A673 (cell line): ENCODE measurements around the gene HMG20A. TPM values are rescaled to one million over a fixed set of nuclear protein-coding genes. Genes with fewer than 3 reads are reported as not detected.

ENCODE experiments used
- BruUV-seq: library from RNA; stranded (reverse); fragments of 400-500 nt; replicated peaks from 2 replicates; lab custom pipeline; 2021; lab: Mats Ljungman, UMichigan
- CTCF ChIA-PET: fragments of 300-600 bp; sonication (Branson Sonifier 250); formaldehyde crosslinking; loops from one replicate; lab custom pipeline; 2022; ENCODE audit warnings: antibody characterized with exemption; lab: Charles Lee
- POLR2A ChIA-PET: fragments of 300-600 bp; sonication (Branson Sonifier 250); formaldehyde crosslinking; loops from one replicate; lab custom pipeline; 2022; ENCODE audit warnings: antibody characterized with exemption; ENCODE audit not compliant: low non-redundant PET; lab: Charles Lee
- DNase-seq: peaks from one replicate; pipeline ENCODE4 v3.0.0-alpha.2; 2015; ENCODE audit warnings: low spot score
- H3K27ac ChIP-seq: fragments of 200-600 bp; sonication (generic); 2 replicates; pipeline ENCODE4 v1.5.1; 2016; ENCODE audit warnings: mixed run types, low read depth, mild to moderate bottlenecking, mixed read lengths, antibody characterized with exemption, low read length; ENCODE audit not compliant: poor library complexity, severe bottlenecking
- H3K27me3 ChIP-seq: fragments of 200-600 bp; sonication (generic); replicated peaks from 2 replicates; pipeline ENCODE4 v1.6.1; 2017; ENCODE audit warnings: mixed run types, low read depth, mild to moderate bottlenecking, mixed read lengths, antibody characterized with exemption, low read length; ENCODE audit not compliant: insufficient read depth, poor library complexity
- H3K36me3 ChIP-seq: fragments of 200-600 bp; sonication (generic); 2 replicates; pipeline ENCODE4 v1.6.1; 2016; ENCODE audit warnings: mixed run types, mild to moderate bottlenecking, mixed read lengths, antibody characterized with exemption, low read length; ENCODE audit not compliant: insufficient read depth, poor library complexity, severe bottlenecking
- H3K4me1 ChIP-seq: fragments of 200-600 bp; sonication (generic); 2 replicates; pipeline ENCODE4 v1.6.1; 2017; ENCODE audit warnings: mixed run types, mild to moderate bottlenecking, mixed read lengths, antibody characterized with exemption, low read length; ENCODE audit not compliant: insufficient read depth, poor library complexity, severe bottlenecking
- H3K4me3 ChIP-seq: fragments of 200-600 bp; sonication (generic); 2 replicates; pipeline ENCODE4 v1.5.1; 2016; ENCODE audit warnings: low read depth, mixed run types, mild to moderate bottlenecking, mixed read lengths, low read length; ENCODE audit not compliant: poor library complexity, severe bottlenecking
- H3K9me3 ChIP-seq: fragments of 200-600 bp; sonication (generic); 2 replicates; pipeline ENCODE4 v1.6.1; 2016; ENCODE audit warnings: mixed run types, low read depth, mild to moderate bottlenecking, mixed read lengths, antibody characterized with exemption, low read length; ENCODE audit not compliant: poor library complexity, severe bottlenecking
- CTCF ChIP-seq: fragments of 300-800, 200-600 bp; sonication (generic); conservative IDR thresholded peaks from 2 replicates; pipeline ENCODE4 v1.5.1; 2017; ENCODE audit warnings: low read depth, mild to moderate bottlenecking, antibody characterized with exemption, low read length, moderate library complexity, mixed read lengths
- EZH2 ChIP-seq: fragments of 200-600 bp; sonication (generic); IDR thresholded peaks from 2 replicates; pipeline ENCODE4 v1.6.1; 2017; ENCODE audit warnings: borderline replicate concordance, low read depth, mild to moderate bottlenecking, mixed read lengths, antibody characterized with exemption, low read length; ENCODE audit not compliant: poor library complexity, severe bottlenecking
- intact Hi-C: fragments of 100-400 bp; cut with micrococcal nuclease; formaldehyde crosslinking; loops from one replicate; pipeline ENCODE4 v1.10.0; 2022; ENCODE audit not compliant: unreplicated experiment
- total RNA-seq: library from RNA; stranded (reverse); gene quantifications from 2 replicates; pipeline ENCODE4 v1.2.3, GENCODE V29; 2021

Gene HMG20A
- total RNA-seq, 1 experiment from 2014 or later, result 43.2 TPM

DNA sequence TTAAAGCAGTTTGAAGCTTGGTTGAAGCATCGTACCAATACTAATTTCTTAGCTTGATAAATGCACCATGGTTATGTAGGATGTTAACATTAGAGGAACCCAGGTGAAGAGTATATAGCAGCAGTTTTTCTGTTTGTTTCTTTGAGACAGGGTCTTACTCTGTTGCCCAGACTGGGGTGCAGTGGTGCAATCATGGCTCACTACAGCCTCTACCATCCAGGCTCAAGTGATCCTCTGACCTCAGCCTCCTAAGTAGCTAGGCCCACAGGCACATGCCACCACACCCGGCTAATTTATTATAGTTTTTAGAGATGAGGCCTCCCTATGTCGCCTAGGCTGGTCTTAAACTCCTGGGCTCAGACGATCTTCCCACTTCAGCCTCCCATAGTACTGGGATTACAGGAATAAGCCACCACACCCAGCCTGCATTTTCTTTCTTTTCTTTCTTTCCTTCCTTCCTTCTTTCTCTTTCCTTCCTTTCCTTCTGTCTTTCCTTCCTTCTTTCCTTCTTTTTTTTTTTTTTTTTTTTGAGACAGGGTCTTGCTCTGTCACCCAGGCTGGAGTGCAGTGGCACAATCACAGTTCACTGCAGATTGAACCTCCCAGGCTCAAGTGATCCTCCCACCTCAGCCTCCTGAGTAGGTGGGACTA lies 6.9 kb upstream of the HMG20A start:
- ChIA-PET POLR2A (no interaction called here), CTCF (no interaction called here)
- DNase-seq, result no peak
- BruUV-seq, result no TSS peak
- no peak for TF ChIP-seq CTCF
- no peak for TF ChIP-seq EZH2
- H3K27ac ChIP-seq, result no peak overlapping the region
- no peaks in the 10 kb centered on the region for H3K27me3 ChIP-seq
- H3K36me3 ChIP-seq, result no peaks in the 10 kb centered on the region
- no peaks in the 10 kb centered on the region for H3K9me3 ChIP-seq
- intact Hi-C loops, result no loop called here
- peaks cover 48% of the 10 kb centered on the region for H3K4me1 ChIP-seq
- H3K4me3 ChIP-seq, result no peak overlapping the region

DNA sequence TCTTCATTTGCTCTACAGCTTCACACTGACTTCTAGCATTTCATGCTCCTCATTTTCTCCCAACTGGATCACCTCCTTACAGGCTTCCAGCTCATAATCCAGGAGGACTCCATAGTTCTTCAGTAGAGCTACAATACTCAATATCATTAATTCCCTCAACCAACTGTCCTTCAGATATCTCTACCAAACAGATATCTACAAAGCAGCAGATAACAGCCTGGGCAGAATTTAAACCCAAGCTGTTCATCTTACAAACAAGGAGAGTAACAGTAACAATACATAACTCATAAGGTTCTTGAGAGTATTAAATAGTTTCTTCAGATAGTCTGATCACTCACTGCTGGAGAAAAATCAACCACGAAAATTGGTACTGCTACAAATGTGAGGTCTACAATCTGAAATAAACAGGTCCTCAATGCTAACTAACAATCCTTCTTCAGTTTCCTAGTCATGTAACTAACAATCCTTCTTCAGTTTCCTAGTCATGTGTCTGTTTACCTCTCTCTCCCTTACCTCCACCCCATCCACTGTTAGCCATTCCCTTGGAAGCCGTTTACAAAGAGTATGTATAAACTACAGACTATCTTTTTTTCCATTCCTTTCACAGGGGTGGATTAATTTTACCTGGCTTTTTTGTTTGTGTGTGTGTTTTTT lies 5.8 kb upstream of the HMG20A start:
- ChIA-PET CTCF (no interaction called here), POLR2A (no interaction called here)
- intact Hi-C loops, result no loop called here
- H3K36me3 ChIP-seq, result no peaks in the 10 kb centered on the region
- H3K9me3 ChIP-seq, result no peaks in the 10 kb centered on the region
- no peak for DNase-seq
- H3K4me3 ChIP-seq, result no peak overlapping the region
- TF ChIP-seq EZH2 (no peak), CTCF (no peak)
- no peaks in the 10 kb centered on the region for H3K27me3 ChIP-seq
- H3K27ac ChIP-seq, result no peak overlapping the region
- BruUV-seq, result no TSS peak
- H3K4me1 ChIP-seq, result peaks cover 48% of the 10 kb centered on the region

DNA sequence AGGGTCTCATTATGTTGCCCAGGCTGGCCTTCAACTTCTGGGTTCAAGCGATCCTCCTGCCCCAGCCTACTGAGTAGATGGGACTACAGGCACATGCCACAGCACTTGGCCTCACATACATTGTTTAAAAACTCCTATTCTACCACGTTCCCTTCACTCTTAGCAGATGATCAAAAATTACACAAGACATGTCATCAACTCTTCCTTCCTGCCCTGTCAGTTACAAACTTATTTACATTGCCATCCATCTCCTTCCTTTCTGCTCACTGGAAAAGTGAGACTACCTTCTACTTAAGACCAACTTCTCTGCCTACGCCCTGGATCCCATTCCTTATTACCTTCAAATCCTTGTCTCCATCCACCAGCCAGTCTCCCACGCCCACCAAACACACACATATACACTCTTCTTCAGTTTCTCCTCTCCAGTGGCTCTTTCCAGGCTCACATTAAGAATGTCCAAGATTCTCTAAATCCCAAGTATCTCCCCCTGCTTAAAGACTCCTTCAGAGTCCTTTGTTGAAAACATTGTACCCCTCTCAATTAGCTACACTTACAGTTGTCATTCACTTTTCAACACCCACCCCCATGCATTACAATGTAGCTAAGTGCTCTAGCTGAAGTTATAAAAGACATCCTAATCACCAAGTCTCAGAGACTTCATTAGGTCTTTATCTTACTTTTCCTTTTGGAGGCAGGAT lies 5.1 kb upstream of the HMG20A start:
- Histone ChIP-seq H3K9me3 (no peaks in the 10 kb centered on the region), H3K27ac (no peak overlapping the region), H3K4me1 (peaks cover 48% of the 10 kb centered on the region), H3K27me3 (no peaks in the 10 kb centered on the region), H3K36me3 (no peaks in the 10 kb centered on the region), H3K4me3 (no peak overlapping the region)
- BruUV-seq, result no TSS peak
- intact Hi-C loops, result no loop called here
- CTCF ChIA-PET, result no interaction called here
- no peak for TF ChIP-seq CTCF
- no peak for TF ChIP-seq EZH2
- DNase-seq, result no peak
- POLR2A ChIA-PET, result no interaction called here
